HG02623 (cell line): ENCODE measurements around the gene CTH.
A peak's percentile ranks its signal among the peaks of the same experiment; 100 is the strongest.
"Not testable (repeated sequence)": the region's sequence is repeated elsewhere in the genome, so short reads cannot be mapped to it uniquely, and the experiment has no call there.

ENCODE experiments used
- ATAC-seq: cut with Tn5 transposase; IDR thresholded peaks from one replicate; pipeline ENCODE4 v1.9.1; 2021; ENCODE audit warnings: moderate library complexity; ENCODE audit not compliant: unreplicated experiment

CTH gene

DNA sequence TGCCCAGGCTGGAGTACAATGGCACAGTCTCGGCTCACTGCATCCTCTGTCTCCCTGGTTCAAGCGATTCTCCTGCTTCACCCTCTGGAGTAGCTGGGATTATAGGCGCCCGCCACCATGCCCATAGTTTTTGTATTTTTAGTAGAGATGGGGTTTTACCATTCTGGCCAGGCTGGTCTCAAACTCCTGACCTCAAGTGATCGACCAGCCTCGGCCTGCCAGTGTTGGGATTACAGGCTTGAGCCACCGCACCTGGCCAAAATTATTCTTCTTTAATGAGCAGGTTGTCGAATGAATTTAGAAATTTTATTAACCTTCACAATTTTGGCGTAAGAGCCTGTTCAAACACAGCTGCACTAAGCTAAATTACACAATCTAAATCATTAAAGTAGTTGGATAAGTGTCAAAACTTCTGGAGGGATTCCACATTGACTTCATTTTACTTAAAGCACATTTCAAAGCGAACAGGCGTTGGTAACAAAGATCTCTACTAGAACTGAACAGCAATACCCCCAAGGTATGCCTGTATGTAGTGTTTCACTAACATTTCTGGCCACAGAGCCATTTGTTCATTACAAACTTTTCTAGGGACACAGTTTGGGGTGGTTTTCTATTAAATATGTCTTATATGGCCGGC, 5.2 kb upstream of the CTH start:
- ATAC-seq: no peak

- ATAC-seq: no peak
Measured at GRCh38 chr1:70409136-70409535, 1.9 kb upstream of the CTH start.

- ATAC-seq: no peak
Measured at GRCh38 chr1:70411360-70411844, 334 bp downstream of the CTH start.

DNA sequence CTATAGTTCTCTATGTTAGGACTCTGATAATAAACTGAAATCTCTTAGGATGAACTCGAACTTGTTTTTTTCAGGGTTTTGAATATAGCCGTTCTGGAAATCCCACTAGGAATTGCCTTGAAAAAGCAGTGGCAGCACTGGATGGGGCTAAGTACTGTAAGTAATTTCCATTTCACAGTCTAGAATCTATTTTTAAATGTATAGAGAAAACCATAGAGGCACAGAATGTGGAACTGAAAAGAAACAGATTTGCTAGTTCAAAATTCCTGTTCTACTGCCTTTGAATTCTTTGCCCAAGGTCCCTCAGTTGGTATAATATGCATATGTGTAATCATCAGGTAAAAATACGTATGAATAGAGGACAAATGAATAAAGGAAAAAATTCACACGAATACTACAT, 4.8 kb downstream of the CTH start:
- peak; percentile 21 for ATAC-seq

DNA sequence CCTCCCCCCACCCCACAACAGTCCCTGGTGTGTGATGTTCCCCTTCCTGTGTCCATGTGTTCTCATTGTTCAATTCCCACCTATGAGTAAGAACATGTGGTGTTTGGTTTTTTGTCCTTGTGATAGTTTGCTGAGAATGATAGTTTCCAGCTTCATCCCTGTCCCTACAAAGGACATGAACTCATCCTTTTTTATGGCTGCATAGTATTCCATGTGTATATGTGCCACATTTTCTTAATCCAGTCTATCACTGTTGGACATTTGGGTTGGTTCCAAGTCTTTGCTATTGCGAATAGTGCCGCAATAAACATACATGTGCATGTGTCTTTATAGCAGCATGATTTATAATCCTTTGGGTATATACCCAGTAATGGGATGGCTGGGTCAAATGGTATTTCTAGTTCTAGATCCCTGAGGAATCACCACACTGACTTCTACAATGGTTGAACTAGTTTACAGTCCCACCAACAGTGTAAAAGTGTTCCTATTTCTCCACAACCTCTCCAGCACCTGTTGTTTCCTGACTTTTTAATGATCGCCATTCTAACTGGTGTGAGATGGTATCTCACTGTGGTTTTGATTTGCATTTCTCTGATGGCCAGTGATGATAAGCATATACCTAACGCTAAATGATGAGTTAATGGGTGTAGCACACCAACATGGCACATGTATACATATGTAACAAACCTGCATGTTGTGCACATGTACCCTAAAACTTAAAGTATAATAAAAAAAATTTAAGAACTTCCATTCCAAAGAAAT, 8.1 kb downstream of the CTH start:
- not testable (repeated sequence) for ATAC-seq

DNA sequence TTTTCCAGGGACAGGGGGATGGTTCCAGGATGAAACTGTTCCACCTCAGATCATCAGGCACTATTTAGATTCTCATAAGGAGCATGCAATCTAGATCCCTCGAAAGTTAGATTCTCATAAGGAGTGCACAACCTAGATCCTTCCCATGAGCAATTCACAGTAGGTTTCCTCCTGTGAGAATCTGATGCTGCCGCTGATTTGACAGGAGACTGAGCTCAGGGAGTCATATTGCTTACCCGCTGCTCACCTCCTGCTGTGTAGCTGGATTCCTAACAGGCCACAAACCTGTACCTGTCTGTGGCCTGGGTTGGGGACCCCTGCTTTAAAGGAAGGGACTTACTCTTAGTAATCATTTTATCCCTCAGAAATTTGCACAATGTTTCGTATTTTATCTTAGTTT, 9.3 kb downstream of the CTH start:
- no peak for ATAC-seq

DNA sequence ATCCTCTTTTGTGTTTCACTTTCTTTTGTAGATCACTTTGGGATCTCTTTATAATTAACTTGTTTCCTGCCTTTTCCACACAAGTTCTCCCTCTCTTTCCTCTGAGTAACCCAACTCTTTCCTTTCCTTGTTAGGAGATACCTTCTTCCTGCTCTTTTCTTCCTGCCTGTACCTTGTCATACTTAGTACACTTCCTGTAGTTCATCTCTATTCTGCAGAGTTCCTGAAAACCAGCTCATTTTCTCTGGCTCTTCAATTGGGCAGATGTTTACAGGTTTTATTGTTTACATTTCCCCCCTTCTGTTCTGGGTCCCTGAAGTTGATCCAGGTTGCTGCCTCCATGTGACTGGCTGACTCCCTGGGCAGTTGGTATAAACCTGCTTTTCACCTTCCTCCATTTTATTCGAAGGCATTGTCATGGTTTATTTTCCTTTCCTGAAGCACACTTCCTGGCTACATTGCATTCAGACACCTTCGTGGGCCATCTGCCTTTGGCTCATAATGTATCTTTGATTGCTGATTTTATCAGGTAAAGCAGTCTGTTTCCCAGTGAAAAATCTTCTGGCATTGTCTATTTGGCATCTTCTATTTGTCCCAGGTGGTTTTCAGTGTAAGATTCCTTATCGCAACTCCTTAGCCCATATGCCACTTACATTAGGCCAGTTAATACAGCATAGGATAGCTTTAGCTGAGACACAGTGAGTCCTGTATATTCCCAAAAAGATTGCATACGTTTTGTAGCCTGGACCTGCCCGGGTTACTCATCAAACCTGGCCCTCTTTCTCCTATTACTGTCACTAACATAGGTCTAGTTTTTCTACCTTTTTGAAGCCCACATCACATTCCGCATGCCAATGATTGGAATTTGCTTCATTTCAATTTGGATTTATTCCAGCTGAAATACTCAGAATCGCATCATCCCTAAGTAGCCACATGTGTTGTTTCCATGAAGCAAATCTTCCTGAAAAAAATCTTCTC, 15.4 kb downstream of the CTH start:
- no peak for ATAC-seq

GRCh38 chr1:70427976-70428375, 16.9 kb downstream of the CTH start:
- ATAC-seq: no peak

- ATAC-seq: no peak
Measured at GRCh38 chr1:70429219-70429618, 18.2 kb downstream of the CTH start.

DNA sequence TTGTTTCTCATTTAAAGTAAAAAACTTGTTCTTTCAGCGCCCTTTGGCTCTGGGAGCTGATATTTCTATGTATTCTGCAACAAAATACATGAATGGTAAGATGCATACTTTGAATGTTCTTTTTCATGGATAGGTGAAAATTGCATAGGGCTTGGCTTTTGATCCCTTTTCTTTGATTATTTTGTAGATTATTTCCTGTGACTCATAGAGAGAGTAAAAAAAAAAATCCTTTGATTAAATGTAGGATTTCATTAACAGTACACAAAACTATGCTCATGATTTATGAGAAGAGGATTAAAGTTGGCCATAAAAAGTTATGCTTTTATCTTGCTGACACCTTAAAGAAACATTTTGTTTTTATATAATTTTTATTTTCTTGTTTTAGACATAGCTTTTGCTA, 18.7 kb downstream of the CTH start:
- ATAC-seq: no peak

DNA sequence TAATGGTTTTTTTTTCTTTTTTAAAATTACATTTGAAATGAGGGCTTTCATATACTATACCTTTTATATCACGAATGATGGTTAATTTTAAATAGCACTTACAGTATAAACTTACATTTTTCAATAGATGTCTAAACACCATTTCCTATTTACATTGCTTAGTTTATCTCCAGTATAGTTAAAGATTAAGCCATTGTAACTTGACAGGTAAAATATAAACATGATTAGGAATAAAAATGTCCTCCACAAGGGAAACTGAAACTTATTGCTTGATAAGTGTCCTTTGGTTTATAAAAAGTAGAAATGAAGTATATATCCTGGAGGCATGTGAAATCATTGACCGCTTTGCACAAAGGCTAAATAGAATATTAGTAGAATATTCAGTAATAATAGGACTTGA, 20.2 kb downstream of the CTH start:
- ATAC-seq: no peak

DNA sequence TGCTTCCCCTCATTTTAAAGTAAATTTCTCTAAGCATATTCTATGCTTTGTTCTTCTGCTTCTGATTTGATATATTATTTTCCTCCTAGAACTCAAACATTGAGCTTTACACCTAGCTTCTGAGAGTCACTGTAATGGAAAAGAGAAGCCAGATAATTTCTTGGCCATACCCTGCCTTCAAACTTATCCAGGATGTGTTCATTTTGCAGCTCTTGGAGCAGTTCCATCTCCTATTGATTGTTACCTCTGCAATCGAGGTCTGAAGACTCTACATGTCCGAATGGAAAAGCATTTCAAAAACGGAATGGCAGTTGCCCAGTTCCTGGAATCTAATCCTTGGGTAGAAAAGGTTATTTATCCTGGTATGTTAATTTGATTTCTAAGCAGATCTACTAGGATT, 20.8 kb downstream of the CTH start:
- ATAC-seq: no peak

- ATAC-seq: no peak
Measured at GRCh38 chr1:70434253-70434859, 23.3 kb downstream of the CTH start.

GRCh38 chr1:70436622-70437251, 25.7 kb downstream of the CTH start:
- no peak for ATAC-seq

- no peak for ATAC-seq
Measured at GRCh38 chr1:70438529-70438928, 27.5 kb downstream of the CTH start.

- no peak for ATAC-seq
Measured at GRCh38 chr1:70440642-70441391, 29.7 kb downstream of the CTH start.

DNA sequence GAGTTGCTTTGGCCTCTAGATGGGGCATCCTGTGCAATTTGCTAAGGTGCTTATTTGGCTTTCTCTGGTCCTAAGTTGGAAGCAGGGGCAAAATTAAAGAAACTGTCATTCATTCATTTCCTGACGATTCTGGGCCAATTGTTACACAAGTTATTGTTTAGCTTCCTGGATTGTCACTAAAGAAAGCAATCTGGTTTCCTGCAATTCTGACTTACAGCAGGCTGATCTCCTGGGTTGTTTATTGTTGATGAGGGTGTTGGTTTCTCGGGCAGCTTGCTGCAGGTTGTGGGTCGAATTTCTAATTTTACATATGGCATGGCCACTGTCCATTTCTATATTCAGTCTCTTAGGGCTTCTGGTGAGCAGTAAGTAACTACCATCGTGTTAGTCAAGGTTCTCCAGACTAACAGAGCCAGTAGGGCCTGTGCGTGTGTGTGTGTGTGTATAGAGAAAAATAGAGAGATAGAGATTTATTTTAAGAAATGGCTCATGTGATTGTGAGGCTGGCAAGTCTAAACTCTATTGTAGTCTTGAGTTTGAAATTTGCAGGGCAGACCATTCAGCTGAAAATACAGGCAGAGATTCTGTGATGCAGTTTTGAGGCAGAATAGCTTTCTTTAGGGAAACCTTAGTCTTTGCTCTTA, 30.4 kb downstream of the CTH start:
- ATAC-seq: no peak

DNA sequence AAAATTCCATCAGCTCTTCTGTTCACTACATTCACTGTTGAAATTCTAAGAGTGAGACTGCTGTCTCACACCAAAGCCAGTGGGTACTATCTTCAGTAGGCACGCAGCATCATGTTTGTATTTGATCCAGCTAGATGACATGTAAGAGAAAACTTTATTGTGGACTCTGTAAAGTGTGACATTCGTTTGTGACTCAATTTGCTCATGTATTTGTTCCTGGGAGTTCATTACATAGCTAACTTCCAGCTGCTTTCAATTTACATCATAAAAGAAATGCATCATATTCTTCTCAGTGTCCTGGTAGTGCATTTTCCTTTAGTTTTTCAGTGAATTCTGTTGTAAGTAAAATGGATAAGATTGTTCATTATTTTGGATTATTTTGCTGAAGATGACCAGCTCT, 31.4 kb downstream of the CTH start:
- ATAC-seq: no peak

DNA sequence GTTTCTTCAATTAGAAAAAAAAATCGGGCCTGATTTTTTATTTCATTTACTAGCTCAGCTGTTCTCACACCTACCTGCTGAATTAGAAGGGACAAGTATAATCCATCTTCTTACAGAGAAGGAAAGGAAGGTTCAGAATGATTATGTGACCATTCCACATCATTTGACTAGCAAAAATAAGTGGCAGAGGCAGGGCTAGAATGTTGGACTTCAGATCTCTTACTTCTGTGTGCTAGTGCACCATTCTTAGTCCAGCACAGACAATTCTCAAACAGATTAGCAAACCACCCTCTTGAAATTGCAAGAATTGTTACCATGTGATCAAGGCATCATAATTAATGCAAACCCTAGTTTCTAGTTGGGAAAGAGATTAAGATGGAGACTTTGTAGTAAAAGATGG, 32.7 kb downstream of the CTH start:
- ATAC-seq: no peak
